Lower leg skin (tissue), 4 donors: Measurements from ENCODE around the gene SLC22A23. TPM values are rescaled to one million over a fixed set of nuclear protein-coding genes. Genes with fewer than 3 reads are reported as not detected.
A peak's percentile ranks its signal among the peaks of the same experiment; 100 is the strongest.

Source experiments
- DNase-seq, 2 donors: peaks; one replicate each; pipeline ENCODE4 v3.0.0-alpha.2; 2019; ENCODE audit warnings: low spot score in 2 of 2
- H3K4me3 ChIP-seq: fragments of 200-600 bp; sonication (generic); 2 replicates; pipeline ENCODE4 v1.5.1; 2017; ENCODE audit warnings: mild to moderate bottlenecking, low read depth; ENCODE audit not compliant: poor library complexity, severe bottlenecking
- POLR2A ChIP-seq, 2 donors: fragments of 450-650 bp; IDR thresholded peaks; one replicate each; pipeline ENCODE4 v1.6.1; 2016 to 2017; ENCODE audit warnings: antibody characterized with exemption in 2 of 2, mild to moderate bottlenecking in 1 of 2, moderate library complexity in 1 of 2
- WGBS, 2 donors: methylation state at CpG; one replicate each; pipeline ENCODE4 v1.1.5; 2018; 5-methylcytosine and 5-hydroxymethylcytosine counted together
- intact Hi-C: fragments of 100-400 bp; cut with DNase I; formaldehyde crosslinking; loops from one replicate; pipeline ENCODE4 v1.15.0; 2023; ENCODE audit warnings: low total_unique reads
- total RNA-seq, 4 donors: library from RNA; depleted of rRNA; stranded (reverse); fragments of >200 nt; gene quantifications; one replicate each; pipeline ENCODE4 v1.1.0, GENCODE V29; 2016
- TF ChIP-seq, protein P1 (sequence below), 3 donors: fragments of 450-650 bp; IDR thresholded peaks; one replicate each; pipeline ENCODE4 v1.5.1; 2016; ENCODE audit warnings: antibody characterized with exemption in 3 of 3, mild to moderate bottlenecking in 3 of 3, moderate library complexity in 2 of 3

Gene SLC22A23
- total RNA-seq, 4 donors from 2014 or later: 29.2 to 50.7 (median 43.2) TPM

DNA sequence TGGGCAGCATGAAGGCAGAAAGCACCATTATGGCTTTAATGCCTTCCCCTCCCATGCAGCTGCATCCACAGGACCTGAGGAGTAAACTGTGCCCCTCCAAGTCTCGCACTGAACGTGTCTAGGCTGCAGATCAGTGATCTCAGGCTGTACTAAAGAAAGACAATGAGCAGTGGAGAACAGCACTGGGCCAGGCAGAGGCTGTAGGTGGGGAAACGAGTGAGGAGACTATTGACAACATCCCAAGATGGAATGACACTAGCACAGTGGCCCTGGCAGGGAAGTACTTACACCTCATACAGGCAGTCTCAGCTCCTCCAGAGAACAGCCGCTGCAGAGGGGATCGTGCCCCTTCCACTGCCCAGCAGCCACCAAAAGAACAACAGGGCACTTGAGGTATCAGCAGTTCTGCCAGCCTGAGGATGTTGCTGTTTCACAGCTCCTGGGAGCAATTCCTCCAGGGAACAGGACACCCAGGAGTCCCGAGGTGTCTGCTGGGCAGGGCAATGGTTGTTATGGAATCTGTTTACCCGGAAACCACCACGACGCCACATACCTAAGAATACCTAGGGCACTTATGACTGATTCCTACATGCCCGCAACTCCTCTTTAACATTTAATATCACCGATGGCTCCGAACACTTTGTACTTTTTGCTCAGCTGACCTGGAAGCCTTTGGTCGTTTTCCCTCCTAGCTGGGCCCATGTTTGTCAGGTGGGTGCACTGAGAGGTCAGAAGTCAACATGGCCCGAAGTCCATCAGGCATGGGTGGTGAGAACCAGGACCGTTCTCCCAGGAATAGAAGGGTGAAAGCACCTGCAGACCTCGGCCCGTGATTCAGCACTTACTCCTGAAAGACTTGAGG lies 79.1 kb downstream of the SLC22A23 start:
- no peak overlapping the region for H3K4me3 ChIP-seq
- peak in 1 of 2 donors; percentile 45 for DNase-seq
- no peak for TF ChIP-seq POLR2A (IDR thresholded peaks at IDR 0.05)
- TF ChIP-seq, protein P1, sequence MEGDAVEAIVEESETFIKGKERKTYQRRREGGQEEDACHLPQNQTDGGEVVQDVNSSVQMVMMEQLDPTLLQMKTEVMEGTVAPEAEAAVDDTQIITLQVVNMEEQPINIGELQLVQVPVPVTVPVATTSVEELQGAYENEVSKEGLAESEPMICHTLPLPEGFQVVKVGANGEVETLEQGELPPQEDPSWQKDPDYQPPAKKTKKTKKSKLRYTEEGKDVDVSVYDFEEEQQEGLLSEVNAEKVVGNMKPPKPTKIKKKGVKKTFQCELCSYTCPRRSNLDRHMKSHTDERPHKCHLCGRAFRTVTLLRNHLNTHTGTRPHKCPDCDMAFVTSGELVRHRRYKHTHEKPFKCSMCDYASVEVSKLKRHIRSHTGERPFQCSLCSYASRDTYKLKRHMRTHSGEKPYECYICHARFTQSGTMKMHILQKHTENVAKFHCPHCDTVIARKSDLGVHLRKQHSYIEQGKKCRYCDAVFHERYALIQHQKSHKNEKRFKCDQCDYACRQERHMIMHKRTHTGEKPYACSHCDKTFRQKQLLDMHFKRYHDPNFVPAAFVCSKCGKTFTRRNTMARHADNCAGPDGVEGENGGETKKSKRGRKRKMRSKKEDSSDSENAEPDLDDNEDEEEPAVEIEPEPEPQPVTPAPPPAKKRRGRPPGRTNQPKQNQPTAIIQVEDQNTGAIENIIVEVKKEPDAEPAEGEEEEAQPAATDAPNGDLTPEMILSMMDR (IDR thresholded peaks at IDR 0.05): no peak
- WGBS, 2 donors: 61 to 63% methylated on average over 17 of the region's 17 CpGs
- intact Hi-C loops: no loop called here

DNA sequence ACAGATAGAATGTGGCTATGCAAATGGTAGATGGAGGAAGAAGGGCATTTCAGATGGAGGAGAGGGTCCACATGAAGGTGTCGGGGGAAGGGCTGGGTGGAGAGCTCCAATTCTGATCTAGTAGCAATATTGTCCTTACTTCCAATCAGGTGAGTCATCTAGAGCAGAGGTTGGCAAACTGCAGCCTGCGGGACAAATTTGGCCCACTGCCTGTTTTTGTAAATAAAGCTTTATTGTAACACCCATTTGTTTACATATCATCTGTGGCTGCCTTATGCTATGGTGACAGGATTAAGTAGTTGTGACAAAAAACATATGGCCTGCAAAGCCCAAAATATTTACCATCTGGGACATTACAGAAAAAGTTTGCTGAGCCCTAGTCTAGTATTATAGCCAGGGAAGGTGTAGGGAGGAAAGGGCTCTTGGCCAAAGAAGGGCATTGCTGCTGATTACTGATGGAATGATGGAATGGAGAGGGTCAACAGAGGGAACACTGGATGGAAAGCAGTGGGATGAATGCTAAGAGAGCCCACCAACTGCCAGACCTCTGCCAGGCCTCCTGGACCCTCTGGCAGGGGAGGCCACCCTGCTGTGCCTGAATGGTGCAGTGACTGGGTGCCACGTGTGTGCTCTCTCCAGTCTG lies 79.8 kb downstream of the SLC22A23 start:
- DNase-seq: no peak
- H3K4me3 ChIP-seq: no peak overlapping the region
- TF ChIP-seq, protein P1 (IDR thresholded peaks at IDR 0.05): no peak
- no peak for TF ChIP-seq POLR2A (IDR thresholded peaks at IDR 0.05)
- WGBS, 2 donors: 78 to 84% methylated on average over 3 of the region's 3 CpGs
- intact Hi-C loops: no loop called here

DNA sequence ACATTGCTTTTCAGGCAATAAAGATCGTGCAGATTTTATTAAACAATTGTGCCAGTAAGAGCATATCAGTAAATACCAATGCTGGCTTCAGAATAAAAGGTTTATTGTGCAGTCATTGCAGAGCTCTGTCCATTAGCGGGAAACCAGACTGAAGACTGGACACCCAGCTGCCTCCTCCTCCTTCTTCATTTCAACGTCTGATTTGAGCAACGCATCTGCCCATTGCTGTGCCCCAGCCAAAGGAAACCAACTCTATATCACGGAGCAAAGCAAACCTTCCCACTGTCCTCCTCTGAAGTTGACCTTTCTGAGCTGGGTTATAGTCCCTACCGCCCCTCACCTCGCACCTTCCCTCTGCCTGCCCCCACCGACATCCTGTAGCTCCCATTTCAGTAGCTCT lies 80.8 kb downstream of the SLC22A23 start:
- TF ChIP-seq, protein P1 (IDR thresholded peaks at IDR 0.05): no peak
- no peak for TF ChIP-seq POLR2A (IDR thresholded peaks at IDR 0.05)
- no peak for DNase-seq
- intact Hi-C loops: no loop called here
- H3K4me3 ChIP-seq: no peak overlapping the region
- 83 to 84% methylated on average over 8 of the region's 8 CpGs for WGBS, 2 donors

DNA sequence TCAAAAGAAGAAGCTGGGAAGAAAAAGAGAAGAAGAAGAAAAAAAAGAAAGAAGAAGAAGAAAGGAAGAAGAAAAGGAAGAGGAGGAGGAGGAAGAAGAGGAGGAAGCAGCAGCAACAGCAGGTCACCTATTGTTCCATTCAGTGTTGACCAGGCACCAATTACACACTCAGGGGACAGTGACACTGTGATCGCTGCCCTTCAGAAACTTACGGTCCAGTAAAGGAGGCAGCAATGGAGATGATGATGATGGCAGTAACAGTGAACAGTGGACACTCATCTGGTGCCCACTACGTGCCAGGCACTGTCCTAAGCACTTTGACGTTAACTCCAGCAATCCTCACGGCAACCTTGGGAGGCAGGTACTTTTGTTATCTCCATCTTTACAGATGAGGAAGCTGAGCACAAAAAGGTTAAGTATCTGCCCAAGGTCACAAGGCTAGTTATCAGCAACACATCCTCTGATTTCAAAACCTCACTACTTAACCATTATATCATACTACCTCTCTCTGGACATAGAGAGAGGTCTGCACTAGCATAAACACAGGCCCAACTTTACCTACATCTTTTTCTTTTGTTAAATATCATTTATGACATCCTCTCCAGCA lies 83.2 kb downstream of the SLC22A23 start:
- TF ChIP-seq, protein P1 (IDR thresholded peaks at IDR 0.05): no peak
- TF ChIP-seq POLR2A (IDR thresholded peaks at IDR 0.05): no peak
- intact Hi-C loops: no loop called here
- WGBS, 2 donors: 93 to 94% methylated on average over 5 of the region's 5 CpGs
- no peak overlapping the region for H3K4me3 ChIP-seq
- DNase-seq: no peak

DNA sequence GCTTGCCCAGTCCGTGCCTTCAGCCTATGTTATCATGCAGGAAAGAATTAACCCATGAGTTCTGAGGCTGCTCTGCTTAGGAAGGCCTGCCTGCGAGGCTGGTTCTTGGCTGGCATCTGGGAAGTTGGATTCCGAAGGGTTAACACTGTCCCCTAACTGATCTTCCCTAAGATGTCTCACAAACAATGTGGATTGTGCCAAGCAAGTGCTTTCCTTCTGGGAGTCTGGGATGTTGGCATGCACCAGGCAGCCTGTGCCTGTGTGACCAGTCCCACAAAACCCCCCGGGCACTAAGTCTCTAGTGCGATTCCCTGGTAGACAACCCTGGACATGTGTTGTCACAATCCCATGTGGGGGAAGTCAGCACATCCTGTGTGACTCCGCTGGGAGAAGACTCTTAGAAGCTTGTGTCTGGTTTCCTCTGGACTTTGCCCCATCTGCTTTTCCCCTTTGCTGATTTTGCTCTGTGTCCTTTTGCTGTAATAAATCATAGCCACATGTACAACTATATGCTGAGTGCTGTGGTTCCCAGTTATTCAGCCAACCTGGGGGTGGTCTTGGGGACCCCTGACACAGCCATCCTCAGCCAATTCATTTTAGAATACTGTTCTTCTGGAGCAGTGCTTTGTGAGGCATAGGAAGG lies 83.8 kb downstream of the SLC22A23 start:
- DNase-seq: no peak
- intact Hi-C loops: no loop called here
- TF ChIP-seq, protein P1 (IDR thresholded peaks at IDR 0.05): no peak
- TF ChIP-seq POLR2A (IDR thresholded peaks at IDR 0.05): no peak
- no peak overlapping the region for H3K4me3 ChIP-seq
- 62 to 64% methylated on average over 6 of the region's 6 CpGs for WGBS, 2 donors
